H1 (cell line): ENCODE results near the gene HMX1. TPM values are rescaled to one million over a fixed set of nuclear protein-coding genes. Genes with fewer than 3 reads are reported as not detected.
A peak's percentile ranks its signal among the peaks of the same experiment; 100 is the strongest.

Experiments used
- CTBP2 ChIP-seq: IDR thresholded peaks from 2 replicates; pipeline ENCODE4 v1.7.0; 2011; ENCODE audit warnings: borderline replicate concordance, mild to moderate bottlenecking, moderate library complexity, mixed read lengths, low read length; ENCODE audit not compliant: insufficient read depth, insufficient read length
- EGR1 ChIP-seq: IDR thresholded peaks from 2 replicates; pipeline ENCODE4 v1.6.1; 2011; ENCODE audit warnings: low read depth, low read length, borderline replicate concordance
- FOSL1 ChIP-seq: IDR thresholded peaks from 2 replicates; pipeline ENCODE4 v1.6.1; 2011; ENCODE audit warnings: mild to moderate bottlenecking, low read depth, low read length, moderate library complexity; ENCODE audit not compliant: insufficient read depth
- GABPA ChIP-seq: IDR thresholded peaks from 2 replicates; pipeline ENCODE4 v1.6.1; 2011; ENCODE audit warnings: mild to moderate bottlenecking, low read length, moderate library complexity, borderline replicate concordance; ENCODE audit not compliant: insufficient read depth
- JUND ChIP-seq: IDR thresholded peaks from 2 replicates; pipeline ENCODE4 v1.6.1; 2011; ENCODE audit warnings: mild to moderate bottlenecking, improper control_type of control experiment, low read length
- POLR2AphosphoS5 ChIP-seq: IDR thresholded peaks from 2 replicates; pipeline ENCODE4 v1.6.1; 2011; ENCODE audit warnings: low read depth, low read length
- RBBP5 ChIP-seq: IDR thresholded peaks from 2 replicates; pipeline ENCODE4 v1.7.1; 2012; ENCODE audit warnings: low read depth, mild to moderate bottlenecking, inconsistent platforms, low read length, moderate library complexity, borderline replicate concordance
- RNF2 ChIP-seq: fragments of 200-900, 300-1000 bp; sonication (generic); IDR thresholded peaks from 2 replicates; pipeline ENCODE4 v1.7.1; 2016; ENCODE audit warnings: borderline replicate concordance, low read depth, mild to moderate bottlenecking, antibody characterized with exemption, low read length; ENCODE audit not compliant: poor library complexity, severe bottlenecking; ENCODE audit errors: missing control alignments
- SAP30 ChIP-seq: fragments of 300-600 bp; sonication (generic); IDR thresholded peaks from 2 replicates; pipeline ENCODE4 v1.7.1; 2012; ENCODE audit warnings: low read length, moderate library complexity, mild to moderate bottlenecking, inconsistent platforms; ENCODE audit not compliant: insufficient read depth, insufficient replicate concordance
- polyA plus RNA-seq, 7 experiments: library from polyadenylated mRNA; depleted of rRNA in 3 of 7; stranded (reverse) in 5 of 7; unstranded in 2 of 7; fragments of >200 nt in 5 of 7; fragments of 200-250 nt in 2 of 7; gene quantifications; 1 replicate in 5 of 7; 2 replicates in 1 of 7; 4 replicates in 1 of 7; pipeline versions ENCODE4 v1.2.1 to v1.2.3, GENCODE V29; 2011 to 2013; ENCODE audit warnings: missing spikeins in 2 of 7, mixed read lengths in 2 of 7
- total RNA-seq: library from RNA; stranded (reverse); fragmentation: NEBNext Ultra II Directional; extraction: Animal tissue kit (Norgen Biotek cat#: 25700); gene quantifications from 2 replicates; pipeline ENCODE4 v1.2.1, GENCODE V29; 2021

HMX1 gene
- total and polyA plus RNA-seq, 2 of the 8 experiments (the other 6 are each of a cell fraction or from before 2014, with no cell fraction given), result 0.26 TPM; not detected in 1

DNA sequence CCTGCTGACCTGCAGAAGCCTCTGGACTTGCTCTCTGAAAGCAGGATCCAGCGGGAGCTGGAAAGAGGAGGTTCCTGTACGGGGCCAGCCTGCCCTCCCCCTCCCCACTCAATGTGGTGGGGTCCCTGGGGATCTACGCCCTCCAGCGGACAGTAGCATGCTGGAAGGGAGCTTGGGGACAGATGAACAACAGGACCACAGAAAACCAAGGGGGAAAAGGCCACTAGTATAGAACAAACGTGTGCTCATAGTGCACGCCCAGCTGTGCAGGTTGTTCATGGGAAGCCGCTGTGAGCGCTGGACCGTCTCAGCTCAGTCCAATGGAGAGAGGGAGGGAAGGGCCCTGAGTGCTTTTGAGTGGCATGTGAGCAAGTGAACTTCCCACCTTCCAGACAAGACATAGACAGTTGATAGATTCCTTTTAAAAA lies 15.8 kb downstream of the HMX1 start (continued):
- TF ChIP-seq POLR2AphosphoS5, result no peak
- TF ChIP-seq FOSL1, result no peak
- TF ChIP-seq JUND, result no peak
- no peak for TF ChIP-seq EGR1
- no peak for TF ChIP-seq RBBP5
- peak; percentile 65 for TF ChIP-seq CTBP2
- no peak for TF ChIP-seq SAP30
- TF ChIP-seq GABPA, result no peak
- no peak for TF ChIP-seq RNF2
- TF ChIP-seq, all 59 proteins: peak for 4
